IPS-NIHi11 (cell line): ENCODE results near the gene CHN1.

Experiments used
- DNase-seq: peaks from one replicate; pipeline ENCODE4 v3.0.0; 2012; ENCODE audit warnings: mixed read lengths, low spot score

Gene CHN1

DNA sequence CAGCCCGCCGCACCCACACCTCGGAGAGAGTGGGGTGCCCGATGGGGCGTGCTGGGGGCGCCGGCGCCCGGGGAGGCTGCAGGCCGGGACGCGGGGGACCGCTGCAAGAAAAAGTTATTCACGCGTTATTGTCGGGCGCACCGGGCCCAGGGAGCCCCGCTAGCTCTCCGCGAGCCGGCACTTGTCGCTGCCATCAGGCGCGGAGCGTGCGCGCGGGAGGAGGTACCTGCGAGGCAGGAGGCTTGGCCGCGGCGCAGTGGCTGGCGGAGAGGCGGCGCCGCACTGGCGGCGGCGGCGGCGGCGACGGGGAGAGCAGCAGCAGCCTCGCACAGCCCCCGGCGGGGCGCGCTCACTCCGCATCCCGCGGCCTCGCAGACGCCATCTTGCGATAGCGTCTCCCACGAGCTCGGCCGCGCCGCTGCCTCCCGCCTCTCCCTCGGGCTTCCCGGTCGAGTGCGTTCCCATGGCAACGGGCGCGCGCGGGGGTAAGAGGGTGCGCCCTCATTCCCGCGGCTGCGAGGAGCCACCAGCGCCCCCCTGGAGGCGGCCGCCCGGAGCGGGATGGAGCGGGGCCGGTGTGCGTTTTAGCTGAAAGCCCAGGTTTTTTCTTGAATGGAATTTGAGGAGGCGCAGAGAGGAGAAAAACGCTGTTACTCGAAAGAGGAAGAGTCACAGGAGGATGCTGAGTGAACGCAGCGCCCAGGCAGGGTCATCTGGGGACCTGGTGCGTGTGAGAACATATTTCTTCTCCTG is at the start of gene CHN1:
Gene CHN1, minus strand, starts transcription at position 402 of the 753 bp plus-strand sequence. CDS start 469 bp downstream, outside the sequence.
- peak; percentile 85 for DNase-seq

GRCh38 chr2:175054340-175054739 is 49.2 kb upstream of the CHN1 start:
- no peak for DNase-seq

DNA sequence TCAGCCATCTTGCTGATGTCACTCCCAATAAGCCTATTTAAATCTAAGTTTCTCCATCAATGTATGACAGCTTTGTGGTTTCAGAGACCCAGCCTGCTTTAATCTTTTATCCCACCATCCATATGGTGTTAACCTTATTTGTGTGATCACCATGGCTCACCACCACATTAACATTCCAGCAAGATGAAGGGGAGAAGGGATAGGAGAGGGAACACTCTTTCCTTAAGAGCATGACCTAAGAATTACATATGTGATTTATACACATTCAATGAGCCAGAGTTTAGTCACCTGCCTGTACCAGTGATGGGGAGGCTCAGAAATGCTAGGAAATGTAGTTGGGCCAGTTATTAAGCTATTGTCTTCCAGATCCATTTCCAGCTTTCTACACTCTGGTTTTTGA is 44.5 kb upstream of the CHN1 start:
- no peak for DNase-seq

DNA sequence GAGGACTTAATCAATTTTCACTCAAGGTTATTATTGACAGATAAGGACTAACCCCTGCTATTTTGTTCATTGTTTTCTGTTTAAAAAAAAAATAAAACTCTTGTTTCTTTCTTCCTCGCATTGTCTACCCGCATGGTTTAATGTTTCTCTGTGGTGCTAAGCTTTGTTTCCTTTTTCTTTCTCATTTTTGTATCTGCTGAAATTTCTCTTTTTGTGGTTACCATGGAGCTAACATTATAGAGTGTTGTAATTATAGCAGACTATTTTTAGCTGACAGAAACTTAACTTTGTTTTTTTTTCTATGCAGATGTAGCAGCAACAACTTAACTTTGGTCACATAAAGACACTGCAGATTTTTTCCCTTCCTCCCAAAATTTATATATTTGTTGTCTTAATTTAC is 43.1 kb upstream of the CHN1 start:
- no peak for DNase-seq

DNA sequence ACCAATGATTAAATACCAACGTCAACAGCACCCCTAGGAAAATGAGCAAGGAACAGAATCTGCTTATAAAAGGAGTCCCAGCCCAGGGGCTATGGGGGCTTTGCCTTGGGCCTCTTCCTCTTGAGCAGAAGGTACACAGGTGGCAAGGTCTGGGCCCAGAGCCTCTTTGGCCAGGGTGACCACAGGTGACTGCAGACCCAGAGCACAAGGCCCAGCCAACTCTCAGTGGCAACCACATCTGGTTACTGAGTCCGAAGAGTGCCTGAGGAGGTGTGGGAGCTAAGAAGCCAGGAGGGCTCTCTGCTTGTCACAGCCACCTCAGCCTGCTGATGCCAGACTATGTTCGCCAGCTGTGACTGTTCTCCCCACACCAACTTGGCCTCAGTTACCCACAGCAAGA is 34.3 kb upstream of the CHN1 start:
- no peak for DNase-seq

DNA sequence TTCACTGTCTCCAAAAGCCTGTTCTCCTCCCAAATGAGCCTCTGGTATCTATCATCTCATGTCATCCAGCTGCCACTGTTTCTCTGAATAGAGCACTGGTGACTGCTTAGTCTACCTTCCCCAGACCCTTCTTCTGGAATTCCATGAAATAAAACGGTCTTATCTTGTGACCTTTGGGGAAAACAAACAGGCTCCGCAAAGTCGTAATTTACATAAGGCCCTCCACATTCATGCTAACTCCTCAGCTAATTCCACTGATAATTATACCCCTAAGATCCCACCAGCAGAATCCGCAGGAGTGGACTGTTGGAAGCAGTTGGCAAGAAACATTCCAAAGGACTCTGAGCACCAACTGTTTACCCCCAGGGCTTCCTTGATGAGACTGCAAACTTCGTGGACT is 33.9 kb upstream of the CHN1 start:
- DNase-seq: no peak

- DNase-seq: no peak
Observed at GRCh38 chr2:175037941-175038340, 32.8 kb upstream of the CHN1 start.

DNA sequence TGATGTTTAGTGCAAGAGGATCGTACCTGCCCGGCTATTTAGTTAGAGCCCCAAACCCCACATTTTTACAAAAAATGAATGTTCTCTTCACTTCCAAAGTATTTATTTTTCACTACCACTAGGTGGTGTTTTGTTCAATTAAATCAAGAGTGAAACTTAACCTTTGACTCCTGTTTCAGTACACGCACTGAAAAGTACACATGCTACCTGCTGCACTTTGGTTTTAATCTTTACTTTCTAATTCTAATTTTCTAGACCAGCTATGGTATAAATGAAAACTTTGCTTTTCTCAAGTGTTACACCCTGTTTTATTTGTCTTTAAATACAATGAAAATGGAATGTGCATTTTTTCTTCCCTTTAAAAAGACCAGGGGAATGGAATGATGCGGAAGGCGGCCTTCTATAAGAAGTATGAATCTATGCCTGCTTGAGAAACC is 31.4 kb upstream of the CHN1 start:
- DNase-seq: peak; percentile 31

- DNase-seq: no peak
Observed at GRCh38 chr2:175035806-175036205, 30.6 kb upstream of the CHN1 start.

- DNase-seq: no peak
Observed at GRCh38 chr2:175034716-175035115, 29.5 kb upstream of the CHN1 start.

GRCh38 chr2:175030380-175031271 is 25.4 kb upstream of the CHN1 start:
- peak; percentile 52 for DNase-seq

DNA sequence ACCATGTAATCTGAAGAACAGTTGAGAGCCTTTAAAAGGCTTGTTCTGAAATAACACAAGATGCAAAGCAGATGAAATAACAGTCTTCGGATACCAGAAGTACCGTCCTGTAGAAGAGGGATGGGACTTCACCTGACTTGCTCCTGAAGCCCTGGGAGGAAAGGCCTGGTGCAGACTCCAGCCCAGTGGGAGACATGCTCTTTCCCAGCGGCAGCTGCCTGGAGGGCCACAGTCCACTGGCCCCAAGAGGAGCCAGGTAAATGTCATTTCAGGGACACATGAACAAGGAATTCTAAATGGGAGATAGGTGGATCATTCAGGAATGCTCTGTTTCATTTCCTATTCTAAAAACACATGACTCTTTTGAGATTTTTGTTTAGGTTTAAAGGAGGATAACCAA is 22.6 kb upstream of the CHN1 start:
- no peak for DNase-seq

DNA sequence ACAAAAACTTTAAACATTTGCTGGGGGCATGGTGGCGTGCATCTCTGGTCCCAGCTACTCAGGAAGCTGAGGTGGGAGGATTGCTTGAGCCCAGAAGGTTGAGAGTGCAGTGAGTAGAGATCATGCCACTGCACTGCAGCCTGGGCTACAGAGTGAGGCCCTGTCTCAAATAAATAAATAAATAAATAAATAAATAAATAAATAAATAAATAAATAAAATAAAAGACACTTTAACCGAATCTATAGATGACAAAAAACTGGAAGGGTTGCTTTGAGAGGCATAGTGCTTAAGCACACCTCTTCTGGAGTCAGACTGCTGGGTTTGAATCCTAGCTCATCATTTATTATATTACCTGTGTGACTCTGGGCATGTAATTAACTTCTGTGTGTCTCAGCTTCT is 21.2 kb upstream of the CHN1 start:
- no peak for DNase-seq

DNA sequence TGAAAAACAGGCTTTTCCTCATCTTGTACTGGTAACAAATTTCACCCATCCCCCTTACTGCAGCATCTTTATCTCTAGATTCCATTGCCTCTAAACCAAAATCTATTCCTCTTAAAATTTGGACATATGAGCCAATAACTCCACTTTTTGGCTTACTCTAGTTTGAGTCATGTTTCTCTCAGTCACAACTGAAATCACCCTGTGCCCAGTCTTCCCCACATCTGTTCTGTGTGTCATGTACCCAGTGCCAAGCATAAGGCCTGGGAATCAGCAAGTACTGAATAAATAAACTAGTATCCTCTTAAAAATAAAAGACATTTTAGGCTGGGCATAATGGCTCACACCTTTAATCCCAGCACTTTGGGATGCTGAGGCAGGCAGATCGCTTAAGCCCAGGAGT is 20.8 kb upstream of the CHN1 start:
- no peak for DNase-seq

DNA sequence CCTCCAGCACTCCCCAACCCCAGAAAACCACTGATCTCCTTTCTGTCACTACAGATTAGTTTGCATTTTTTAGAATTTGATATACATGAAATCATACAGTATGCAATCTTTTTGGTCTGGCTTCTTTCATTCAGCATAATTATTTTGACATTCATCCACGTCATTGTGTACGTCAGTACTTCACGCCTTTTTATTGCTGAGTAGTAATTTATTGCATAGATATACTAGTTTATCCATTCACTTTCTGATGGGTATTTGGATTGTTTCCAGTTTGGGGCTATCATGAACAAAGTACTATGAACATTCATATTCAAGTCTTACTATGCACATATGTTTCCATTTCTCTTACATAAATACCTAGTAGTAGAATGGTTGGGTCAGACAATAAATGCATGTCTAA is 20.1 kb upstream of the CHN1 start:
- no peak for DNase-seq

DNA sequence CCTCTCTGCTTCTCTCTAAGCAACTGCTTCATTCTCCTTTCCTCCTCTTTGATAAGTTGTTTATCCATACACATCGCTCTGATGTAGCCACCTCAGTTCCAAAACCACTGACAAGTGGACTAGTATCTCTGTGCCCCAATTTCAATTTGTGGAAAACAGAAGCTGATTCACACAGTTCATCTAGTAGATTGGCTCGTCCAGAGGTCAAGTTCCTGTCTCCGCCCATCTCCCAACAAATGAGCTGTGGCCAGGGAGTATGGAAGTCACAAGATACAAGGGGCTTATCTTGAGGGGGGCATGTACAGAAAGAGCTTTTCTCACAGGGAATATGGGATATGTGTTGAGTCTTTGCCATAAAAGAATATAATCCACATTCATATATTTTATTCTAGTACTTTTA is 17.7 kb upstream of the CHN1 start:
- DNase-seq: no peak

- no peak for DNase-seq
Observed at GRCh38 chr2:175019566-175020327, 14.6 kb upstream of the CHN1 start.

- DNase-seq: no peak
Observed at GRCh38 chr2:175017618-175018414, 12.6 kb upstream of the CHN1 start.

GRCh38 chr2:175015340-175015739 is 10.2 kb upstream of the CHN1 start:
- no peak for DNase-seq

- DNase-seq: no peak
Observed at GRCh38 chr2:175012516-175012915, 7.3 kb upstream of the CHN1 start.

- DNase-seq: no peak
Observed at GRCh38 chr2:175011505-175011904, 6.3 kb upstream of the CHN1 start.

- DNase-seq: no peak
Observed at GRCh38 chr2:175010848-175011254, 5.7 kb upstream of the CHN1 start.
